DND-41 (cell line): ENCODE results near the gene PTPRU.

Source experiments
- ATAC-seq: fragments of 200-7000 bp; cut with Tn5 transposase; 3 replicates; pipeline ENCODE4 v1.9.1; 2021; ENCODE audit warnings: low read depth; ENCODE audit not compliant: insufficient read depth
- DNase-seq: peaks from one replicate; pipeline ENCODE4 v3.0.0-alpha.2; 2020
- H2AFZ ChIP-seq: 2 replicates; pipeline ENCODE4 v1.6.0; 2012; ENCODE audit warnings: low read depth, low read length
- H3K27ac ChIP-seq: 2 replicates; pipeline ENCODE4 v1.5.1; 2012; ENCODE audit warnings: low read length, inconsistent platforms
- H3K27me3 ChIP-seq: fragments of 200-600 bp; sonication (generic); 2 replicates; pipeline ENCODE4 v1.6.0; 2012; ENCODE audit warnings: low read length, mild to moderate bottlenecking, inconsistent platforms; ENCODE audit not compliant: insufficient read depth, poor library complexity
- H3K36me3 ChIP-seq: 2 replicates; pipeline ENCODE4 v1.5.1; 2012; ENCODE audit warnings: low read length, inconsistent platforms; ENCODE audit not compliant: insufficient read depth
- H3K4me1 ChIP-seq: 2 replicates; pipeline ENCODE4 v1.5.1; 2012; ENCODE audit warnings: mild to moderate bottlenecking, low read length; ENCODE audit not compliant: insufficient read depth
- H3K4me2 ChIP-seq: 2 replicates; pipeline ENCODE4 v1.6.0; 2012; ENCODE audit warnings: mild to moderate bottlenecking, moderate library complexity, low read length, inconsistent platforms; ENCODE audit not compliant: insufficient read depth
- H3K4me3 ChIP-seq, 2 experiments: fragments of 200-600 bp in 1 of 2; shearing (Covaris generic) in 1 of 2; 2 replicates each; pipeline ENCODE4 v1.5.1; 2012 to 2016; ENCODE audit warnings: inconsistent platforms in 2 of 2, low read length in 2 of 2, mild to moderate bottlenecking in 2 of 2, low read depth in 1 of 2, moderate library complexity in 1 of 2
- H3K79me2 ChIP-seq: 2 replicates; pipeline ENCODE4 v1.6.0; 2012; ENCODE audit warnings: low read length, inconsistent platforms; ENCODE audit not compliant: insufficient read depth
- H3K9ac ChIP-seq: 2 replicates; pipeline ENCODE4 v1.6.0; 2012; ENCODE audit warnings: low read depth, mild to moderate bottlenecking, inconsistent platforms, low read length, moderate library complexity
- H3K9me3 ChIP-seq: 2 replicates; pipeline ENCODE4 v1.5.1; 2012; ENCODE audit warnings: low read length, moderate library complexity, mild to moderate bottlenecking, inconsistent platforms; ENCODE audit not compliant: insufficient read depth, severe bottlenecking
- H4K20me1 ChIP-seq: 2 replicates; pipeline ENCODE4 v1.6.0; 2012; ENCODE audit warnings: low read length; ENCODE audit not compliant: insufficient read depth
- CTCF ChIP-seq: IDR thresholded peaks from 2 replicates; pipeline ENCODE4 v1.5.1; 2012; ENCODE audit warnings: borderline replicate concordance, low read length, moderate library complexity, mild to moderate bottlenecking; ENCODE audit not compliant: poor library complexity, severe bottlenecking; ENCODE audit errors: extremely low read depth
- EZH2 ChIP-seq: IDR thresholded peaks from 3 replicates; pipeline ENCODE4 v1.6.1; 2012; ENCODE audit warnings: borderline replicate concordance, low read depth, mild to moderate bottlenecking, moderate library complexity, low read length, inconsistent platforms; ENCODE audit not compliant: severe bottlenecking

The PTPRU gene

GRCh38 chr1:29260531-29260930 lies 24.2 kb downstream of the PTPRU start:
- Histone ChIP-seq H2AFZ (no peak overlapping the region), H3K27me3 (peaks cover 30% of the 10 kb centered on the region), H3K79me2 (no peaks in the 10 kb centered on the region), H3K4me3 (no peak overlapping the region), H3K27ac (no peak overlapping the region), H3K4me1 (peaks cover 5% of the 10 kb centered on the region), H3K4me2 (no peak overlapping the region), H3K36me3 (no peaks in the 10 kb centered on the region), H3K9ac (no peak overlapping the region), H4K20me1 (peaks cover 4% of the 10 kb centered on the region; the same call in 1 of the 2 replicates), H3K9me3 (no peaks in the 10 kb centered on the region)
- no peak for DNase-seq
- TF ChIP-seq CTCF (no peak), EZH2 (no peak)
- ATAC-seq = no peak

DNA sequence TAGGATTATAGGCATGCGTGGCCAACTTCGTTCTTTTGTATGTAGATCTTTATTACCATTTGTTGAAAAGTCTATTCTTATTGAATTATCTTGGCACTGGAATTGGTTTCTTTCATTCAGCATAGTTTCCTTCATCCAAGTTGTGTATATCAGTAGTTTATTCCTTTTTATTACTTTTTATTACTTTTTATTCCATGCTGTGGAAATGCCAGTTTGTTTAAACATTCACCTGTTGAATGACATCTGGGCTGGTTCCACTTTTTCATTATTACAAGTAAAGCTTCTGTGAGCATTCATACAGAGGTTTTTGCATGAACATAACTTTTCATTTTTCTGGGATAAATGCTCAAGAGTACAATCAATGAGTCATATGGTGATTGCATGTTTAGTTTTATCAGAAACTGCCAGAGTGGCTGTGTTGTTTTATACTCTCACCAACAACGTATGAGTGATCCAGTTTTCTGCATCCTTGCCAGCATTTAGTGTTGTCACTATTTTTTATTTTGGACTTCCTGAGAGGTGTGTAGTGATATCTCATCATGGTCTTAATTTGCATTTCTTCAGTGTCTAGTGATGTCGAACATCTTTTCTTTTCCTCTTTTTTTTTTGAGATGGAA lies 28.6 kb downstream of the PTPRU start:
- H3K27me3 ChIP-seq = peaks cover 14% of the 10 kb centered on the region
- H3K4me3 ChIP-seq = no peak overlapping the region

DNA sequence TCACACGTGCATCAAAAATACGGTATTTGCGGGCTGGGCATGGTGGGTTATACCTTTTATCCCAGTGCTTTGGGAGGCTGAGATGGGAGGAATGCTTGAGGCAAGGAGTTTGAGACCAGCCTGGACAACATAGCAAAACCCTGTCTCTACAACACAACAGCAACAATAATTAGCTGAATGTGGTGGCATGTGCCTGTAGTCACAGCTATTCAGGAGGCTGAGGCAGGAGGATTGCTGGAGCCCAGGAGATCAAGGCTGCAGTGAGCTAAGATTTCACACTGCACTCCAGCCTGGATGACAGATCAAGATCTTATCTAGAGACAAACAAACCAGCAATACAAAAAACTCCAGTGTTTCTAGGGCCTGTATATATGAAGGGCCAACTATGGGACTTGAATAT lies 30.6 kb downstream of the PTPRU start:
- Histone ChIP-seq H3K4me3 (no peak overlapping the region), H3K4me1 (no peaks in the 10 kb centered on the region), H2AFZ (no peak overlapping the region), H3K36me3 (no peaks in the 10 kb centered on the region), H3K27me3 (peaks cover 5% of the 10 kb centered on the region), H3K79me2 (no peaks in the 10 kb centered on the region), H3K4me2 (no peak overlapping the region), H3K27ac (no peak overlapping the region), H4K20me1 (no peaks in the 10 kb centered on the region), H3K9me3 (no peaks in the 10 kb centered on the region), H3K9ac (no peak overlapping the region)
- DNase-seq (no peak), ATAC-seq (no peak)
- no peak for TF ChIP-seq CTCF
- TF ChIP-seq EZH2 = no peak

More for the DNA sequence above, 28.6 kb downstream of the PTPRU start:
- Histone ChIP-seq H2AFZ (no peak overlapping the region), H3K4me2 (no peak overlapping the region), H3K79me2 (no peaks in the 10 kb centered on the region), H4K20me1 (no peaks in the 10 kb centered on the region), H3K4me1 (peaks cover under 1% of the 10 kb centered on the region; the same call in 1 of the 2 replicates), H3K9ac (no peak overlapping the region), H3K36me3 (no peaks in the 10 kb centered on the region), H3K9me3 (no peaks in the 10 kb centered on the region), H3K27ac (no peak overlapping the region)
- DNase-seq (no peak), ATAC-seq (no peak)
- TF ChIP-seq CTCF (no peak), EZH2 (no peak)
